ENCODE data around the gene TM2D1.

GRCh38 chr1:61638911-61639605, 85.9 kb downstream of the TM2D1 start:
- no peak for TF ChIP-seq POLR2A (IDR thresholded peaks at IDR 0.05)
- no peak for TF ChIP-seq POLR2AphosphoS5 (IDR thresholded peaks at IDR 0.05)
